ENCODE data around the gene NTN4. TPM values are rescaled to one million over a fixed set of nuclear protein-coding genes. Genes with fewer than 3 reads are reported as not detected.

Gene NTN4
- total and polyA plus RNA-seq, 12 donors: 17.9 to 105 (median 64.5) TPM

DNA sequence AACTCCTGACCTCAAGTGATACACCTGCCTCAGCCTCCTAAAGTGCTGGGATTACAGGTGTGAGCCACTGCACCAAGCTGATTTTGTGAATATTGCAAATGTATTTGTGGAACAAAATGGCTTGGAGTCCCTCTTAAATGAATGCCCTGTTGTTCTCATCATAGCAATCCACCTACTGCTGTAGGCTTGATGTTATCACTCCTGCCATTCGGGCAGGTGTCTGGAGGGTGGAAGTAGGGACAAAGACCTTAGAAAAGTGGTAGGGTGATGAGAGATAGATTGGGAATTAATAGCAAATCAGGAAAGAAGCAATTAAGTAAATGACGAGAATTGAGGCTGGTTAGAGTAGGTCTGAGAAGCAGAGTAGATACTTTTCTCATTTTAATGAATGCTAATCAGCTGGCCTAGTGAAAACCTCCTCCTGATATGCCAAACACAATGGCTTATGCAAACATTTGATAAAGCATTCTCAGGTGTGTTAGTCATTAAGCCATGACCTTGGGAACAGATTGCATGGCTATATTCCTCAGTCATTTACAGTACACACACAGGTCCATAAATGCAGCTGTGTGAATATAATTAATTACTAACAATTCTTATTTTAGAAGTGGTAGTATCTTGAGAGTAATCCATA, 178.8 kb downstream of the NTN4 start:
- Histone ChIP-seq H3K27me3 (no peaks in the 10 kb centered on the region), H3K36me3 (no peaks in the 10 kb centered on the region), H3K9me3 (no peaks in the 10 kb centered on the region), H3K4me3 (no peak overlapping the region), H3K27ac (peak overlapping the region in 3 of 10 donors; percentile 5 to 13 (median 7)), H3K4me1 (peaks cover 0 to 51% (median 37%) of the 10 kb centered on the region in 9 donors)
- DNase-seq (no peak), ATAC-seq (no peak)
- 75 to 77% methylated on average over 2 of the region's 2 CpGs for WGBS, 2 donors
- TF ChIP-seq, protein P1, sequence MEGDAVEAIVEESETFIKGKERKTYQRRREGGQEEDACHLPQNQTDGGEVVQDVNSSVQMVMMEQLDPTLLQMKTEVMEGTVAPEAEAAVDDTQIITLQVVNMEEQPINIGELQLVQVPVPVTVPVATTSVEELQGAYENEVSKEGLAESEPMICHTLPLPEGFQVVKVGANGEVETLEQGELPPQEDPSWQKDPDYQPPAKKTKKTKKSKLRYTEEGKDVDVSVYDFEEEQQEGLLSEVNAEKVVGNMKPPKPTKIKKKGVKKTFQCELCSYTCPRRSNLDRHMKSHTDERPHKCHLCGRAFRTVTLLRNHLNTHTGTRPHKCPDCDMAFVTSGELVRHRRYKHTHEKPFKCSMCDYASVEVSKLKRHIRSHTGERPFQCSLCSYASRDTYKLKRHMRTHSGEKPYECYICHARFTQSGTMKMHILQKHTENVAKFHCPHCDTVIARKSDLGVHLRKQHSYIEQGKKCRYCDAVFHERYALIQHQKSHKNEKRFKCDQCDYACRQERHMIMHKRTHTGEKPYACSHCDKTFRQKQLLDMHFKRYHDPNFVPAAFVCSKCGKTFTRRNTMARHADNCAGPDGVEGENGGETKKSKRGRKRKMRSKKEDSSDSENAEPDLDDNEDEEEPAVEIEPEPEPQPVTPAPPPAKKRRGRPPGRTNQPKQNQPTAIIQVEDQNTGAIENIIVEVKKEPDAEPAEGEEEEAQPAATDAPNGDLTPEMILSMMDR (IDR thresholded peaks at IDR 0.05): no peak
- intact Hi-C loops (cut with DNase I): loop anchor here in 1 of 10 donors (10.0 kb wide), 1 partner anchor 183 kb away; the partner anchor contains the start of gene NTN4

DNA sequence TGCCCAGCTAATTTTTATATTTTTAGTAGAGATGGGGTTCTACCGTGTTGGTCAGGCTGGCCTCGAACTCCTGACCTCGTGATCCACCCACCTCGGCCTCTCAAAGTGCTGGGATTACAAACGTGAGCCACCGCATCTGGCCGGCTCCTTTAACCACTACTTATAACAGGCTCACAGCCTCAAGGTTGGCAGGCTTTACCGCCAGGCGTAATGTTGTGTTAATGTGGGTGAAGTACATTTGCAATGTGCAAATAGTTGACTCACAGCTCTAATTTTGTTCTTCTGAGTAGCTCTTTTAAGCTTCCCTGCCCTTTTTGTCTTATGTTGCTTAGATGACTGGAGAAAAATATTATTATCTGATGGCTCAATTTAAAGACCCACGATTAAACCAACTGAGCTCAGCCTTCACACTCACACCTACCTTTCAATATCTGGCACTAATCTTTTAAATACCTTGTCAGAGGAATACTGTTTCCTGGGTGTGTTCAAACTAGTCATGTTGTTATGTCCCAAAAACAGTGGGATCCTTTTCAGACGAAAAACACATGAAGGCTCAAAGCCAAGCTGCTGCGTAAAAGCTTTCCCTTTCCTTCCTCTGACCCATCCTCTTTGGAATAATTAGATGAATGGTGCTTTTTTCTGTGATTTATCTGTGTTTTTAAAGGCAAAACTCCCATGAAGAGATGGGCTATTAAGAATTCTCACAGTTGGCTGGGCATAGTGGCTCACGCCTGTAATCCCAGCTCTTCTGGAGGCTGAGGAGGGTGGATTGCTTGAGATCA, 182.1 kb downstream of the NTN4 start:
- TF ChIP-seq, protein P1 (IDR thresholded peaks at IDR 0.05): no peak
- no peaks in the 10 kb centered on the region for H3K27me3 ChIP-seq
- 32 to 47% methylated on average over 13 of the region's 13 CpGs for WGBS, 2 donors
- no peak overlapping the region for H3K4me3 ChIP-seq
- peak overlapping the region; percentile 11 to 82 (median 70) for H3K27ac ChIP-seq
- ATAC-seq (peak; percentile 66 to 93 (median 88)), DNase-seq (peak; percentile 51 to 63)
- peaks cover 11 to 50% (median 39%) of the 10 kb centered on the region in 9 donors for H3K4me1 ChIP-seq
- H3K36me3 ChIP-seq: no peaks in the 10 kb centered on the region
- no peaks in the 10 kb centered on the region for H3K9me3 ChIP-seq
- intact Hi-C loops (cut with DNase I): no loop called here

Other genes starting within 250 kb of the NTN4 start
- under 1 TPM in 9 of 10 donors, not detected in 1; 0.19 to 0.89 (median 0.31) TPM for gene USP44, start 239.3 kb downstream of the NTN4 start, total RNA-seq
- gene USP44, start 239.3 kb downstream of the NTN4 start, polyA plus RNA-seq: under 1 TPM; 0.06 to 0.73 TPM
- gene SNRPF, start 68.2 kb upstream of the NTN4 start, total RNA-seq: 10 to 100 TPM; 10.2 to 19.4 (median 12.9) TPM
- 10 to 100 TPM; 25.2 to 53.6 TPM for gene SNRPF, start 68.2 kb upstream of the NTN4 start, polyA plus RNA-seq
- under 1 TPM in 4 of 10 donors, not detected in 6; 0.10 to 0.24 (median 0.12) TPM for gene CCDC38, start 151.8 kb upstream of the NTN4 start, total RNA-seq
- under 1 TPM; 0.01 to 0.44 TPM for gene CCDC38, start 151.8 kb upstream of the NTN4 start, polyA plus RNA-seq
- gene AMDHD1, start 152.6 kb upstream of the NTN4 start, total RNA-seq: under 1 TPM; 0.34 to 0.91 (median 0.67) TPM
- under 1 TPM; 0.39 to 0.88 TPM for gene AMDHD1, start 152.6 kb upstream of the NTN4 start, polyA plus RNA-seq
- under 1 TPM in 6 of 10 donors, not detected in 4; 0.15 to 0.93 (median 0.43) TPM for gene HAL, start 205.6 kb upstream of the NTN4 start, total RNA-seq
- gene HAL, start 205.6 kb upstream of the NTN4 start, polyA plus RNA-seq: under 1 TPM; 0.07 to 0.15 TPM
- 10 to 100 TPM; 31.8 to 50.6 (median 39.4) TPM for gene LTA4H, start 244.8 kb upstream of the NTN4 start, total RNA-seq
- gene LTA4H, start 244.8 kb upstream of the NTN4 start, polyA plus RNA-seq: 10 to 100 TPM; 25.2 to 25.6 TPM